Measurements from ENCODE around the gene DENND6B. TPM values are rescaled to one million over a fixed set of nuclear protein-coding genes. Genes with fewer than 3 reads are reported as not detected.
"Not testable (repeated sequence)": the region's sequence is repeated elsewhere in the genome, so short reads cannot be mapped to it uniquely, and the experiment has no call there.

Gene DENND6B
- total RNA-seq, 8 experiments from 2014 or later: 1.7 to 15.3 (median 10.6) TPM

GRCh38 chr22:50329236-50329635 is 2.4 kb upstream of the DENND6B start:
- H3K27ac ChIP-seq: no peak overlapping the region
- in situ Hi-C loops (cut with MboI; ENCODE audit: low pct_unique_long_range_greater_than_20kb in 2 of 9, low sequenced_read_pairs in 9 of 9, unreplicated experiment in 9 of 9): loop anchor here in 2 of 9 experiments (10.0 kb wide), 2 partner anchors 54 to 64 kb away; partner anchors contain the start of genes MAPK11 (in 1 of the 2) and MAPK12 (in 1 of the 2)
- no peak for ATAC-seq (replicated peaks in 6 of 8)
- peaks cover 12 to 13% of the 10 kb centered on the region in 2 donors for H3K4me1 ChIP-seq (replicated peaks in 1 of 2)
- no peak overlapping the region for H3K4me3 ChIP-seq
- WGBS, 10 experiments: 67 to 100% (median 93%) methylated on average over 1 to 6 of the region's 6 CpGs; no CpG with 5 or more reads in 2 of the 10 experiments

DNA sequence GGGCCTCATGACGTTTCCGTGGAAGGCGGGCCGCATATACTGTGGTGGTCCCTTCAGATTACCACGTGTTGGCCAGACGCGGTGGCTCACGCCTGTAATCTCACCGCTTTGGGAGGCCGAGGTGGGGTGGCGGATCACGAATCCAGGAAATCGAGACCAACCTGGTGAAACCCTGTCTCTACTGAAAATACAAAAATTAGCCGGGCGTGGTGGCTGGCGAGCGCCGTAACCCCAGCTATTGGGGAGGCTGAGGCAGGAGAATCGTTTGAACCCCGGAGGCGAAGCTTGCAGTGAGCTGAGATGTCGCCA is 853 bp upstream of the DENND6B start:
- in situ Hi-C loops (cut with MboI; ENCODE audit: low pct_unique_long_range_greater_than_20kb in 2 of 9, low sequenced_read_pairs in 9 of 9, unreplicated experiment in 9 of 9): loop anchor here in 2 of 9 experiments (10.0 kb wide), 2 partner anchors 53 to 63 kb away; partner anchors contain the start of genes MAPK11 (in 1 of the 2) and MAPK12 (in 1 of the 2)

GRCh38 chr22:50326225-50326955 is 422 bp downstream of the DENND6B start:
- in situ Hi-C loops (cut with MboI; ENCODE audit: low pct_unique_long_range_greater_than_20kb in 2 of 9, low sequenced_read_pairs in 9 of 9, unreplicated experiment in 9 of 9): loop anchor here in 2 of 9 experiments (10.0 kb wide), 2 partner anchors 52 to 62 kb away; partner anchors contain the start of genes MAPK11 (in 1 of the 2) and MAPK12 (in 1 of the 2)
- peak in 6 of 8 experiments; percentile 0 to 20 (median 1) for ATAC-seq (replicated peaks in 6 of 8)
- 0 to 80% (median 19%) methylated on average over 1 to 5 of the region's 56 CpGs; no CpG with 5 or more reads in 5 of the 10 experiments for WGBS, 10 experiments
- H3K4me1 ChIP-seq (replicated peaks in 1 of 2): peaks cover 12 to 13% of the 10 kb centered on the region in 2 donors
- H3K4me3 ChIP-seq: peak overlapping the region; percentile 59 to 89 (median 85)
- H3K27ac ChIP-seq: peak overlapping the region; percentile 60 to 94

More for the DNA sequence above, 853 bp upstream of the DENND6B start:
- H3K4me3 ChIP-seq: peak overlapping the region; percentile 59 to 89 (median 85)
- no peak for ATAC-seq (replicated peaks in 6 of 8)
- 60 to 100% (median 96%) methylated on average over 1 to 9 of the region's 22 CpGs; no CpG with 5 or more reads in 2 of the 10 experiments for WGBS, 10 experiments
- H3K27ac ChIP-seq: peak overlapping the region; percentile 81 to 94
- H3K4me1 ChIP-seq (replicated peaks in 1 of 2): peaks cover 12 to 13% of the 10 kb centered on the region in 2 donors

- no peak for ATAC-seq (replicated peaks in 6 of 8)
- H3K27ac ChIP-seq: peak overlapping the region; percentile 60 to 94
- WGBS, 10 experiments: 40 to 93% (median 72%) methylated on average over 1 to 16 of the region's 19 CpGs; no CpG with 5 or more reads in 1 of the 10 experiments
- in situ Hi-C loops (cut with MboI; ENCODE audit: low pct_unique_long_range_greater_than_20kb in 2 of 9, low sequenced_read_pairs in 9 of 9, unreplicated experiment in 9 of 9): loop anchor here in 2 of 9 experiments (10.0 kb wide), 2 partner anchors 51 to 61 kb away; partner anchors contain the start of genes MAPK11 (in 1 of the 2) and MAPK12 (in 1 of the 2)
- H3K4me3 ChIP-seq: peak overlapping the region; percentile 59 to 89 (median 85)
- peaks cover 12 to 13% of the 10 kb centered on the region in 2 donors for H3K4me1 ChIP-seq (replicated peaks in 1 of 2)
Measured at GRCh38 chr22:50325444-50326224, 1.2 kb downstream of the DENND6B start.

GRCh38 chr22:50323900-50324299 is 2.9 kb downstream of the DENND6B start:
- H3K4me3 ChIP-seq: no peak overlapping the region
- in situ Hi-C loops (cut with MboI; ENCODE audit: low pct_unique_long_range_greater_than_20kb in 2 of 9, low sequenced_read_pairs in 9 of 9, unreplicated experiment in 9 of 9): loop anchor here in 2 of 9 experiments (10.0 kb wide), 2 partner anchors 49 to 59 kb away; partner anchors contain the start of genes MAPK11 (in 1 of the 2) and MAPK12 (in 1 of the 2)
- no peak overlapping the region for H3K27ac ChIP-seq
- no CpG with 5 or more reads among the region's 5 CpGs for WGBS, 10 experiments
- ATAC-seq (replicated peaks in 6 of 8): no peak
- H3K4me1 ChIP-seq (replicated peaks in 1 of 2): peaks cover 16 to 18% of the 10 kb centered on the region in 2 donors

DNA sequence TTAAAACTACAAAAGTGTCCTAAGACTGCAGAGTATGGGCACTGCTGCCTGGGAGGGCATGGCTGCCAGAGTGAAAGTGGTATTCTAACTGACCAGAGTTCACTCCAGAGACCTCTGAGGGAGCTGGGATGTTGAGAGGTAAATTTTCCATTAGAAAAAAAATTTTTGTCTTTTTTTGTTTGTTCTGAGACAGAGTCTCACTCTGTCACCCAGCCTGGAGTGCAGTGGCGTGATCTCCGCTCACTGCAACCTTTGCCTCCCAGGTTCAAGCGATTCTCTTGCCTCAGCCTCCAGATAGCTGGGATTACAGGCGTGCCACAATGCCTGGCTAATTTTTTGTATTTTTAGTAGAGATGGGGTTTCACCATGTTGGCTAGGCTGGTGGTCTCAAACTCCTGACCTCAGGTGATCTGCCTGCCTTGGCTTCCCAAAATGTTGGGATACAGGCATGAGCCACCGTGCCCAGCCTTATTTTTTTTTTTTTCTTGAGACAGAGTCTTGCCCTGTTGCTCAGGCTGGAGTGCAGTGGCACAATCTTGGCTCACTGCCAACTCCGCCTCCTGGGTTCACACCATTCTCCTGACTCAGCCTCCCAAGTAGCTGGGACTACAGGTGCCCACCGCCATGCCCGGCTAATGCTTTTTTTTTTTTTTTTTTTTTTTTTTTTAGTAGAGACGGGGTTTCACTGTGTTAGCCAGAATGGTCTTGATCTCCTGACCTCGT is 4.3 kb downstream of the DENND6B start:
- not testable (repeated sequence) for H3K27ac ChIP-seq; ATAC-seq (replicated peaks in 6 of 8); H3K4me3 ChIP-seq
- WGBS, 10 experiments: 59 to 89% (median 85%) methylated on average over 1 to 6 of the region's 10 CpGs; no CpG with 5 or more reads in 4 of the 10 experiments
- in situ Hi-C loops (cut with MboI; ENCODE audit: low pct_unique_long_range_greater_than_20kb in 2 of 9, low sequenced_read_pairs in 9 of 9, unreplicated experiment in 9 of 9): loop anchor here in 2 of 9 experiments (10.0 kb wide), 2 partner anchors 48 to 58 kb away; partner anchors contain the start of genes MAPK11 (in 1 of the 2) and MAPK12 (in 1 of the 2)
- H3K4me1 ChIP-seq (replicated peaks in 1 of 2): peaks cover 13 to 17% of the 10 kb centered on the region in 2 donors

DNA sequence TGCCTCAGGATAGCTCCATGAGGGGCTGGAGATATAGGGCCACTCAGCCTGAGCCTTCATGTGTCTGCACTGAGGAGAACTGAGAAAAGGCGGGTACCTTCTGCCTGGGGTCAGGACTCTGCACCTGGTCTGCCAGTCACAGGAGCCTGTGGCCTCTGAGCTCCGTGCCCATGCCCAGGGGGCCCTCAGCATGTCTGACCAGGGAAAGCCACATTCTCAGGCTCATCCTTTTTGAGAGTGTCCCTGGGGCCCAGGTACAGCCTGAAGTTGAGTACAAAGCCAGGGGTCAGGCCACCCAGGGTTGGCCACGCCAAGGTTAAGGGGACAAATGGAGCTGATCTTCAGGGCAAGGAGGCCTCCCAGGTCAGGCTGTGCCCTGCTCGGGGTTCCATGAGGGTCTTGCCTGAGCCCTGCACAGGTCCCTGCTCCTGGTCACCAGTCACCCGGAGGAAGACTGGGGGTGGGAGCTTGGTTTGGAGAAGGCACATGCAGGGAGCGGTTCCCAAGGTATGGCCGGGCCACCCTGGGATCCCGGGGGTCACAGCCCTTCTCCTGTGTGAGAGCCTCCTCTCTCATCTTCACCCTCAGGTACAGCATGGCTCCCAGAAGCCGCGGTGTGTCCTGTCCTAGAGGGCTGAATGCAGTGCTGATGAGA is 6.0 kb downstream of the DENND6B start:
- Histone ChIP-seq H3K4me3 (no peak overlapping the region), H3K27ac (no peak overlapping the region), H3K4me1 (replicated peaks in 1 of 2) (peaks cover 10 to 16% of the 10 kb centered on the region in 2 donors)
- 33 to 100% (median 90%) methylated on average over 1 to 3 of the region's 10 CpGs; no CpG with 5 or more reads in 4 of the 10 experiments for WGBS, 10 experiments
- in situ Hi-C loops (cut with MboI; ENCODE audit: low pct_unique_long_range_greater_than_20kb in 2 of 9, low sequenced_read_pairs in 9 of 9, unreplicated experiment in 9 of 9): loop anchor here in 2 of 9 experiments (10.0 kb wide), 2 partner anchors 46 to 56 kb away; partner anchors contain the start of genes MAPK11 (in 1 of the 2) and MAPK12 (in 1 of the 2)
- ATAC-seq (replicated peaks in 6 of 8): no peak

DNA sequence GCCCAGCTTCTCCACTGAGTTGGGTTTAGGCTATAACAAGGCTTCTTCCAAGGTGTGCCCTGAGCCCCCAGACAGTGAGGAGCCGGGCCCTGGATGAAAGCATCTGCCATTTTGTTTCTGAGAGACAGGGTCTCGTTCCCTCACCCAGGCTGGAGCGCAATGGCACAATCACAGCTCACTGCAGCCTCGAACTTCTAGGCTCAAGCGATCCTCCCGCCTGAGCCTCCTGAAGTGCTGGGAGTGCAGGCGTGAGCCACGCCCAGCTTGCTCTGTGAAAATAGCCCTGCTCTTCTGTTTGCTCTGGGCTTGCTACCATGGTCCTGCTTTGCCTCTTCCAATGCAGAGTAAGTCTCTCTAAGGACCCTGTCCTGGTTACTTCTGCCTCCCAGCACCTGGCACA is 6.7 kb downstream of the DENND6B start:
- 60 to 100% (median 85%) methylated on average over 1 to 5 of the region's 8 CpGs; no CpG with 5 or more reads in 3 of the 10 experiments for WGBS, 10 experiments
- Histone ChIP-seq H3K4me3 (no peak overlapping the region), H3K4me1 (replicated peaks in 1 of 2) (peaks cover 5 to 10% of the 10 kb centered on the region in 2 donors), H3K27ac (no peak overlapping the region)
- no peak for ATAC-seq (replicated peaks in 6 of 8)
- in situ Hi-C loops (cut with MboI; ENCODE audit: low pct_unique_long_range_greater_than_20kb in 2 of 9, low sequenced_read_pairs in 9 of 9, unreplicated experiment in 9 of 9): loop anchor here in 2 of 9 experiments (10.0 kb wide), 2 partner anchors 45 to 55 kb away; partner anchors contain the start of genes MAPK11 (in 1 of the 2) and MAPK12 (in 1 of the 2)

DNA sequence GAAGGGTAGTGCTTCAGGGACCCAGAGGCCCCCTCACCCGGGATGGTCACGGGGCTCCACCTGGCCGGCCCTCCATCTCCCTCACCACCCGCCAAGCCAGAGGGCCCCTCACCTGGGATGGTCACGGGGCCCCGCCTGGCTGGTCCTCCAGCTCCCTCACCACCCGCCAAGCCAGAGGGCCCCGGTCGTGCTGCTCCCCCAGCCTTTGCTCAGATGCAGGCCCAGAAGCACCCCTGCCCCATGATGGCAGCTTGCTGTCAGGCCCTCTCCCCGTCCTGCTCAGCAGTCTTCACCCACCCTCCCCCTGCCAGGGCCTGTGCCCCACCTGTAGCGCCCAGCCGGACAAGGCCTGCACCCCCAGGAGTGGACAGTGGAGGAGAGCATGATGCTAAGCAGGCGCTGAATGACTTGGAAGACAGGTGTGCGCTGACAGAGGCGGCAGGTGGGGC is 7.3 kb downstream of the DENND6B start:
- no peak overlapping the region for H3K27ac ChIP-seq
- H3K4me1 ChIP-seq (replicated peaks in 1 of 2): peaks cover 10 to 13% of the 10 kb centered on the region in 2 donors
- H3K4me3 ChIP-seq: no peak overlapping the region
- peak in 2 of 8 experiments; percentile 7 to 21 for ATAC-seq (replicated peaks in 6 of 8)
- in situ Hi-C loops (cut with MboI; ENCODE audit: low pct_unique_long_range_greater_than_20kb in 2 of 9, low sequenced_read_pairs in 9 of 9, unreplicated experiment in 9 of 9): no loop called here
- WGBS, 10 experiments: 100% methylated on average over 2 of the region's 15 CpGs; no CpG with 5 or more reads in 9 of the 10 experiments

DNA sequence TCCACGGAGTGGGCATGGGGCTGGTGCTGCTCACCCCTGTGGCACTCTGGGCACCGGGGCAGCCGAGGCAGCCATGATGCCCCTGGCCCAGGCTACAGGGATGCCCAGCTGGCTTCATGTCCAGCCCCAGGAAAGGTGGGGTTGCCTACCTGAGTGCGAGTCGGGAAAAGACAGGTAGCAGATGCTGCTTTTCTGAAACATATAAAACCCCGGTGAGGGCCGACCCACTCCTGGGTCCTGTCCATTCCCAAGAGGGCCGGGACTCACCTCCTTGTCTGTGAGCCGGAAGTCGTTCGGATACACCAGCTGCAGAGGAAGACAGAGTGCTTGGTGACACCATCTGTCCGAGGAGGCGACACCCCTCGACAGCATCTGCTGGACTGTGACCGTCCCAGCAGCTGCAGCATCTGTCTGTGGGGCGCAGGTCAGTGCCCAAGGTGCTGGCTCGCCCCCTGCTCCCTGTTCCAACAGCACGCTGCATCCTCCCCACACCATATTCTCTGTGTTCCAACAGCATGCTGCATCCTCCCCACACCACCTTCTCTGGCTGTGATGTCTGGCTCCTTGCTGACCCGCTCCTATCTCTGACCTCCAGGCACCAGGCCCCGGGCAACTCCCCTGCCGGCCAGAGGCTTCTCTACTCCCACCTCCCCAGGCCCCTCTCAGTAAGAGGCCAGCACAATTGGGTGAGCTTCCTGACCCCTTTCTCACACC is 8.0 kb downstream of the DENND6B start:
- in situ Hi-C loops (cut with MboI; ENCODE audit: low pct_unique_long_range_greater_than_20kb in 2 of 9, low sequenced_read_pairs in 9 of 9, unreplicated experiment in 9 of 9): no loop called here
- Histone ChIP-seq H3K27ac (no peak overlapping the region), H3K4me3 (no peak overlapping the region), H3K4me1 (replicated peaks in 1 of 2) (peaks cover 16 to 18% of the 10 kb centered on the region in 2 donors)
- 70 to 80% (median 72%) methylated on average over 4 to 5 of the region's 21 CpGs; no CpG with 5 or more reads in 7 of the 10 experiments for WGBS, 10 experiments
- peak in 4 of 8 experiments; percentile 17 to 59 (median 37) for ATAC-seq (replicated peaks in 6 of 8)

GRCh38 chr22:50318356-50318697 is 8.5 kb downstream of the DENND6B start:
- ATAC-seq (replicated peaks in 6 of 8): no peak
- in situ Hi-C loops (cut with MboI; ENCODE audit: low pct_unique_long_range_greater_than_20kb in 2 of 9, low sequenced_read_pairs in 9 of 9, unreplicated experiment in 9 of 9): no loop called here
- no peak overlapping the region for H3K4me3 ChIP-seq
- H3K4me1 ChIP-seq (replicated peaks in 1 of 2): peaks cover 16 to 18% of the 10 kb centered on the region in 2 donors
- WGBS, 10 experiments: 60 to 100% (median 90%) methylated on average over 1 to 3 of the region's 7 CpGs; no CpG with 5 or more reads in 5 of the 10 experiments
- no peak overlapping the region for H3K27ac ChIP-seq
